Measurements from ENCODE around the gene JMJD7. TPM values are rescaled to one million over a fixed set of nuclear protein-coding genes. Genes with fewer than 3 reads are reported as not detected.

Gene JMJD7
- total RNA-seq, 1 experiment from 2014 or later: 13.5 TPM

DNA sequence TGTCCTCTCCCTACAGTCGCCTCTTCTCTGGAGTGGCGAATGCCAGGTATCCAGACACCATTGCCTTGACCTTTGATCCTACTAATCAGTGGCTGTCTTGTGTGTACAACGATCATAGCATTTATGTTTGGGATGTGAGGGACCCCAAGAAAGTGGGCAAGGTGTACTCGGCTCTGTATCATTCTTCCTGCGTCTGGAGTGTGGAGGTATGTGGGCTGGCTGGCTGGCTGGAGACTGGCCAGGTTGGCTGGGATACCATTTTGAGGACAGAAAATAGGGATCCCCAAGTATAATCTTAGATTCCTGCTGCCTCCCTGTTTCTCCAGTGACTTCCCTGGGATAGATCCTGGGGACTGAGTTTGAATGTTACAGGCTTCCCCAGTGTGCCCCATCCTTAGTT lies 13.4 kb upstream of the JMJD7 start:
- Histone ChIP-seq H3K4me2 (ENCODE audit: low read length) (no peak overlapping the region), H3K9me2 (ENCODE audit: insufficient read depth) (no peaks in the 10 kb centered on the region), H2AFZ (ENCODE audit: low read depth, low read length, poor library complexity, severe bottlenecking) (no peak overlapping the region), H3K36me3 (ENCODE audit: control insufficient read depth in 1 of 2, insufficient read depth in 2 of 2, low read length in 2 of 2) (peaks cover 3 to 9% of the 10 kb centered on the region in 2 experiments; a peak in 2 of 4 replicates), H3K4me1 (ENCODE audit: control insufficient read depth in 1 of 2, insufficient read depth in 2 of 2, low read length in 2 of 2) (no peaks in the 10 kb centered on the region), H3K27ac (ENCODE audit: low read depth, low read length) (no peak overlapping the region), H3K27me3 (ENCODE audit: insufficient read depth, low read length) (no peaks in the 10 kb centered on the region), H3K79me2 (ENCODE audit: insufficient read depth, low read length) (no peaks in the 10 kb centered on the region), H4K20me1 (ENCODE audit: insufficient read depth) (no peaks in the 10 kb centered on the region), H3K9ac (ENCODE audit: low read length) (no peak overlapping the region), H3K9me3 (ENCODE audit: control insufficient read depth in 1 of 2, insufficient read depth in 1 of 2, low read depth in 1 of 2, low read length in 2 of 2) (no peaks in the 10 kb centered on the region), H3K4me3 (replicated peaks in 1 of 2; ENCODE audit: low read depth in 1 of 2, low read length in 2 of 2) (no peak overlapping the region)
- POLR2A ChIA-PET: no interaction called here
- CTCF ChIA-PET: no interaction called here
- ATAC-seq (no peak), DNase-seq (ENCODE audit: low read depth, low spot score) (no peak)
- TF ChIP-seq CEBPB (IDR thresholded peaks at IDR 0.05; ENCODE audit: low read depth) (no peak), MAX (IDR thresholded peaks at IDR 0.05) (no peak), EZH2 (IDR thresholded peaks at IDR 0.05) (no peak), ELF1 (IDR thresholded peaks at IDR 0.05; ENCODE audit: borderline replicate concordance, low read depth) (no peak), TCF7L2 (IDR thresholded peaks at IDR 0.05; ENCODE audit: borderline replicate concordance, extremely low read depth, insufficient read depth, insufficient read length) (no peak), ZNF274 (IDR thresholded peaks at IDR 0.05; ENCODE audit: low read depth, low read length) (no peak), SRF (IDR thresholded peaks at IDR 0.05; ENCODE audit: low read depth) (no peak), CBX3 (IDR thresholded peaks at IDR 0.05; ENCODE audit: low read depth) (no peak), FOSL1 (IDR thresholded peaks at IDR 0.05; ENCODE audit: low read depth) (no peak), CTCF (IDR thresholded peaks at IDR 0.05 in 2 of 3, conservative IDR thresholded peaks at IDR 0.05 in 1 of 3; ENCODE audit: borderline replicate concordance in 1 of 3, insufficient read depth in 1 of 3, low read depth in 2 of 3, low read length in 2 of 3) (no peak), SIN3A (IDR thresholded peaks at IDR 0.05; ENCODE audit: low read depth) (no peak), POLR2AphosphoS5 (IDR thresholded peaks at IDR 0.05; ENCODE audit: low read depth, low read length) (no peak)
- TF ChIP-seq, protein P1, sequence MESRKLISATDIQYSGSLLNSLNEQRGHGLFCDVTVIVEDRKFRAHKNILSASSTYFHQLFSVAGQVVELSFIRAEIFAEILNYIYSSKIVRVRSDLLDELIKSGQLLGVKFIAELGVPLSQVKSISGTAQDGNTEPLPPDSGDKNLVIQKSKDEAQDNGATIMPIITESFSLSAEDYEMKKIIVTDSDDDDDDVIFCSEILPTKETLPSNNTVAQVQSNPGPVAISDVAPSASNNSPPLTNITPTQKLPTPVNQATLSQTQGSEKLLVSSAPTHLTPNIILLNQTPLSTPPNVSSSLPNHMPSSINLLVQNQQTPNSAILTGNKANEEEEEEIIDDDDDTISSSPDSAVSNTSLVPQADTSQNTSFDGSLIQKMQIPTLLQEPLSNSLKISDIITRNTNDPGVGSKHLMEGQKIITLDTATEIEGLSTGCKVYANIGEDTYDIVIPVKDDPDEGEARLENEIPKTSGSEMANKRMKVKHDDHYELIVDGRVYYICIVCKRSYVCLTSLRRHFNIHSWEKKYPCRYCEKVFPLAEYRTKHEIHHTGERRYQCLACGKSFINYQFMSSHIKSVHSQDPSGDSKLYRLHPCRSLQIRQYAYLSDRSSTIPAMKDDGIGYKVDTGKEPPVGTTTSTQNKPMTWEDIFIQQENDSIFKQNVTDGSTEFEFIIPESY (IDR thresholded peaks at IDR 0.05; ENCODE audit: extremely low read depth, insufficient replicate concordance, low read length): no peak
- TF ChIP-seq, protein P2, sequence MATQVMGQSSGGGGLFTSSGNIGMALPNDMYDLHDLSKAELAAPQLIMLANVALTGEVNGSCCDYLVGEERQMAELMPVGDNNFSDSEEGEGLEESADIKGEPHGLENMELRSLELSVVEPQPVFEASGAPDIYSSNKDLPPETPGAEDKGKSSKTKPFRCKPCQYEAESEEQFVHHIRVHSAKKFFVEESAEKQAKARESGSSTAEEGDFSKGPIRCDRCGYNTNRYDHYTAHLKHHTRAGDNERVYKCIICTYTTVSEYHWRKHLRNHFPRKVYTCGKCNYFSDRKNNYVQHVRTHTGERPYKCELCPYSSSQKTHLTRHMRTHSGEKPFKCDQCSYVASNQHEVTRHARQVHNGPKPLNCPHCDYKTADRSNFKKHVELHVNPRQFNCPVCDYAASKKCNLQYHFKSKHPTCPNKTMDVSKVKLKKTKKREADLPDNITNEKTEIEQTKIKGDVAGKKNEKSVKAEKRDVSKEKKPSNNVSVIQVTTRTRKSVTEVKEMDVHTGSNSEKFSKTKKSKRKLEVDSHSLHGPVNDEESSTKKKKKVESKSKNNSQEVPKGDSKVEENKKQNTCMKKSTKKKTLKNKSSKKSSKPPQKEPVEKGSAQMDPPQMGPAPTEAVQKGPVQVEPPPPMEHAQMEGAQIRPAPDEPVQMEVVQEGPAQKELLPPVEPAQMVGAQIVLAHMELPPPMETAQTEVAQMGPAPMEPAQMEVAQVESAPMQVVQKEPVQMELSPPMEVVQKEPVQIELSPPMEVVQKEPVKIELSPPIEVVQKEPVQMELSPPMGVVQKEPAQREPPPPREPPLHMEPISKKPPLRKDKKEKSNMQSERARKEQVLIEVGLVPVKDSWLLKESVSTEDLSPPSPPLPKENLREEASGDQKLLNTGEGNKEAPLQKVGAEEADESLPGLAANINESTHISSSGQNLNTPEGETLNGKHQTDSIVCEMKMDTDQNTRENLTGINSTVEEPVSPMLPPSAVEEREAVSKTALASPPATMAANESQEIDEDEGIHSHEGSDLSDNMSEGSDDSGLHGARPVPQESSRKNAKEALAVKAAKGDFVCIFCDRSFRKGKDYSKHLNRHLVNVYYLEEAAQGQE (IDR thresholded peaks at IDR 0.05; ENCODE audit: low read depth): no peak
- BruUV-seq (replicated peaks): no TSS peak
- RAD21 ChIA-PET (ENCODE audit: low non-redundant PET in 1 of 2, low total read pairs in 2 of 2, uncharacterized antibody in 2 of 2, unreplicated experiment in 2 of 2): no interaction called here
- intact Hi-C loops (cut with micrococcal nuclease): no loop called here

All from HCT116 (cell line).